ENCODE data around the gene CDC42.

Gene CDC42

DNA sequence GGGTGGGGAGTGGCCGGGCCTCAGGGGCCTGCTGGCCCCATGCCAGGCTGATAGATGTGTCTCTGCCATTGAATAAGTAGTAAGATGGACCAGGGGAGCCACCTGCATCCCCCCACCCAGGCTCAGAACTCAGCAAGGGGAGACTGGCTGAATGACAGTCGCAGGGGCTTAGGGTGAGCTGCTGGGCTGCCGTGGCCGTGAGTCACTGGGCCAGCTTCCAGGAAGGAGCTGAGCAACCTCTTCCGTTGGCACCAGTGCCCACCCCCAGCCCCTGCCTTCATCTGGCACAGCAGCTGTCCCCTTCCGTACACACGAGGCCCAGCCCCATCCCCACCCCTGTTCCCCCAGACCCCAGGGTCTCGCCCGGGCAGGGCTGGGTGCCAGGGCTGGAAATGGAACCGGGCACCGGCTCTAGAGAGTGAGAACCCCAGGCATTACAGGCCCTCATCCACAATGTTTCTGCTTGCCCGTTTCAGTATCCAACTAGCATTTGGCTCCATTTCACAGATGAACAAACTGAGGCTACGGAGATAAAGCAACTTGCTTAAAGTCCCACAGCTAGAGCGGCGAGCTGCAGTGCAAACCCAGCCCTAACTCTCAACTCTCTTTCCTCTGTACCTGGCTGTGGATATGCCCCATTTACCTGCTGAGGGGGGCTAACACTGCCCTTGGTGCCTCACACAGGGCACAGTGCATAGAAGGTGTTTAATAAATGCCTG is 80.2 kb downstream of the CDC42 start:
- no peak for DNase-seq

DNA sequence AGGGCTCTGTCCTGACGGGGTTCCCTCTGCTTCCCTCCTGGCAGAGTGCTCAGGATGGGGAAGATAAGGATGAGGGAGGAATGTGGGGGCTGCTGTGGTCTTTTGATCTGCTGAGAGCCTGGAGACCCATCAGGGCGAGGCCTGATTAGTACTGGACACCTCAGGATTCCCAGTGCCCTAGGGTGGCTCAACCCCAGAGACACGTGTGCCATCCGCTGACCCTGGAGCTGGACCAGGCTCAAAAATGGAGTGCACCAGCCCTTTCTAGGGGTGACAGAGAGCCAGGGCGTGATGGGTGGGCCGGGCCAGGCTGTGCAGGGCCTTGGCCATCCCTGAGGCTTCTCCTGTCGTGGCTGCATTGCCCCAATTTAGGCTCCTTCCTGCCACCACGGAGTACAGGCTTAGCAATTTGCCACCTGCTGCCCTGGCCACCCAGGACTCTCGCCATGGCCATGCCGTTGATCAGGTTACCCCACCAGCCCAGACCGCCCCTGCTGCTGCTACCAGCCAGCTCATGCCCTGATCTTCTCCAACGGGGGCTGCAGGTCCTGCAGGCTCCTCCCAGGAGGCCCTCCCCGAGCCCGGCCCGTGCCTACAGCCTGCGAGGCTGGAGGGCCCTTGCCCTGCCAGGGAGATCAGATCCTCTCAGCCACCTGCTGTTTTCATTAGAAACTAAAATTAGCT is 80.9 kb downstream of the CDC42 start:
- DNase-seq = no peak

DNA sequence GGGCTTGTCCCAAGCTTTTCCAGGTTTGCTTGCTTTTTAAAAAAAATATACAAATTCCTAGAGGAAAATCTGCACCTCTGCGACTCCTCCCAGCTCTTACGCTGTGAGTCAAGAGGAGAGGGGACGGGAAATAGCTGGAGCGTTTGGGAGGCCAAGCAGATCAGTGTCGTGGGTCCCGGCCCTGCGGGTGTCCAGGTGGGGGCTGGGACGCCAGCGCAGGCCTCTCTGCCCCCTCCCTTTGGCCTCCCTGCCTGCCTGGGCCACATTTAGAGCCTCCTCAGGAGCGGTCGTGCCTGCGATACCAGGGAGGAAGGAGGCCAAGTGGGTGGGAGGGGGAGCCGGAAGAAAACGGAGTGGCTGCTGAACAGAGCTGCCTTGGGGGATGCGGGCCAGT is 81.4 kb downstream of the CDC42 start:
- no peak for DNase-seq

DNA sequence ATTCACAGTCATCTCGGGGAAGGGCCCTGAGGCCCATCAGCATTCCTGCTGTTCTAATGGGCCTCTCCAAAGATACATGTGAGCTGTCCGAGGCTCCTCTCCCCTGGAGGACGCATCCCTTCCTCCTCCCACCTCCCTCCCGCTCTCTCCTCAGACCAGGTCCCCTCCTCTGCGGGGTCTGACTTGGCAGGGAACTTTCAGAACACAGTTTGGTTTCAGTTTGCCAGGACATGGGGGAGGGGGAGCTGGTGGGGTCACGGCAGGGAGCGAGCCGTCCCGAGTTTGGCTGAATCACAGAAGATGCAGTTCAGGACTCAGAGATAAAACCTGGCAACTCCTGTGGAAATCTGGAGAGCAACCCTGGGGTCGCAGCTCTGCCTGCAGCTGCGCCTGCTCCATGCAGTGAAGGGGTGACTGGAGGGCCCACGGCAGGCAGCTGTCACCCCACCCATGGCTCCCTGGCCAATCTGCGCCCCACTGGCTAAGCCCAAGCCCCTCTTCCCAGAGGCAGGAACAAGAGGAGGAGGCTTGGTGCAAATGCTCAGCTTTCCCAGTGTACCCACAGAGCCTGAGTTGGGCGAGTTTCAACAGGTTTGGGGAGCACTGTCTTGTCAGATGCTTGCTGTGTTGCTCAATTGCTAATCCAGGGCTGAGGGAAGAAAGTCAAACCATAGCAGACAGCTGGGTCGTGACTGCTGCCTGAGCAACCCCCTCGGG is 84.7 kb downstream of the CDC42 start:
- no peak for DNase-seq

DNA sequence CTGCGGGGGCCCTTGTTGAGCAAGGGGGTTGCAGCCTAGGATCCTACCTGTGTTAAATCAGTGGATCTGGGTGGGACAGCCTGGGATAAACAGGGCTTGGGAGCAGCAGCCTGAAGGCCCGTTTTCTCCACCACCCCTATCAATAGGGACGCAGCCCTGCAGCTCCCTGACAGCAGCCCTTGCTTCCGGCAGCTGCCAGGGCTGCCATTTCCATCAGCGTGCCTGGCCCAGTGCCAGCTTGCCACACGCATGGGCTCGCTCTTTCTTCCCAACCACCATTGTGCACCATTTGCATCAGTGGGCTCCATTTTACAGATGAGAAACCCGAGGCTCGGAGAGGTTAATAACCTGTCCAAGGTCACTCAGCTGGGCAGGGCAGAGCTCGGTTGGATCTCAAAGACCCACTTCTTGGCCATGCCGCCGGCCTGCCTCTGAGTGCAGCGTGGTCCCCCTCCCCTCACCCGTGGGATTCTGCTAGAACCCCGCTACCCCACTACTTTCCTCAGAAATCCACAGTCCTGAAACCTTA is 86.6 kb downstream of the CDC42 start:
- DNase-seq = peak; percentile 16

DNA sequence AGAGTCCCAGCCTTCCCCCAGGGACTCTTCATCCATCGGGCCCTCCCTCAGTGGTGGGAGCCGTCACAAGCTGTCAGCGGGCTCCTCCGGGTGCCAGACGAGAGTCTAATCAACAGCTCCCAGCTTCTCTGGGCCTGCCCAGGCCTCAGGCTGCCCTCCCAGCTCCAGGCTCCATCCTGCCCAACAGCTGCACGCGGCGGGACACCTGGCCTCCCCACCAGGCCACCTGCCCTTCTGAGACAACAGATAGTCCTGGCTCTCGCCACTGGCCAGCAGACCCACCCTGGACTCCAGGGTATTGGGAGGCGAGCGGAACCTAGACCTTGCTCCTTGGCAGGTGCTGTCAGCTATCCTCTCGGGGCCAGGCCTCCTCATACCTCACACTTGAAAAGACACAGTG is 87.3 kb downstream of the CDC42 start:
- no peak for DNase-seq

All from NCI-H1436 treated with DMSO at 0.1 percent for 48 hours (cell line).